GM12891 (cell line): Measurements from ENCODE around the gene ULBP3. TPM values are rescaled to one million over a fixed set of nuclear protein-coding genes. Genes with fewer than 3 reads are reported as not detected.

Experiments used
- DNase-seq: peaks from one replicate; pipeline ENCODE4 v3.0.0; 2011; ENCODE audit warnings: low spot score; ENCODE audit not compliant: insufficient read length
- FAIRE-seq: peaks from 2 replicates; lab custom pipeline; 2011; peaks lifted over from hg19 to GRCh38; lab: Jason Lieb, UNC
- PAX5 ChIP-seq: IDR thresholded peaks from 2 replicates; pipeline ENCODE4 v1.6.1; 2011; ENCODE audit warnings: low read length, moderate library complexity, mild to moderate bottlenecking; ENCODE audit not compliant: insufficient read depth, severe bottlenecking
- POLR2A ChIP-seq: IDR thresholded peaks from 2 replicates; pipeline ENCODE4 v1.6.1; 2011; ENCODE audit warnings: low read depth, low read length, control low read depth
- POLR2AphosphoS5 ChIP-seq: IDR thresholded peaks from 2 replicates; pipeline ENCODE4 v1.6.1; 2011; ENCODE audit warnings: low read depth, low read length, control low read depth
- POU2F2 ChIP-seq: IDR thresholded peaks from 2 replicates; pipeline ENCODE4 v1.6.1; 2011; ENCODE audit warnings: low read depth, mild to moderate bottlenecking, control low read depth, low read length, moderate library complexity
- SPI1 ChIP-seq: IDR thresholded peaks from 2 replicates; pipeline ENCODE4 v1.6.1; 2011; ENCODE audit warnings: low read depth, low read length, control low read depth
- TAF1 ChIP-seq: IDR thresholded peaks from 2 replicates; pipeline ENCODE4 v1.6.1; 2011; ENCODE audit warnings: low read depth, low read length, control low read depth
- polyA plus RNA-seq: library from polyadenylated mRNA; unstranded; fragments of >200 nt; gene quantifications from one replicate; pipeline ENCODE4 v1.2.1, GENCODE V29; 2012; ENCODE audit warnings: low read depth, missing spikeins, inconsistent platforms; ENCODE audit not compliant: missing spikeins

ULBP3 gene
- not detected for polyA plus RNA-seq

- peak; percentile 73 for DNase-seq
- FAIRE-seq = no peak
These were observed at the start of gene ULBP3 for GRCh38 chr6:150068720-150069648. Gene ULBP3 (minus strand): TSS chr6:150069121. CDS start chr6:150069066, 55 bp downstream.

GRCh38 chr6:150118627-150119026, 49.7 kb upstream of the ULBP3 start:
- no peak for TF ChIP-seq POLR2AphosphoS5
- no peak for TF ChIP-seq PAX5
- TF ChIP-seq POLR2A = no peak
- no peak for TF ChIP-seq TAF1
- no peak for TF ChIP-seq SPI1
- no peak for TF ChIP-seq POU2F2
- FAIRE-seq (no peak), DNase-seq (no peak)

More at GRCh38 chr6:150068720-150069648, at the start of gene ULBP3:
- TF ChIP-seq POLR2A = no peak
- TF ChIP-seq PAX5 = no peak
- no peak for TF ChIP-seq POU2F2
- TF ChIP-seq SPI1 = no peak
- TF ChIP-seq POLR2AphosphoS5 = no peak
- TF ChIP-seq TAF1 = no peak

GRCh38 chr6:150118203-150118602, 49.3 kb upstream of the ULBP3 start:
- DNase-seq (no peak), FAIRE-seq (no peak)
- TF ChIP-seq POLR2A (no peak), TAF1 (no peak), PAX5 (no peak), SPI1 (no peak), POU2F2 (no peak), POLR2AphosphoS5 (no peak)

GRCh38 chr6:150116200-150116800, 47.4 kb upstream of the ULBP3 start:
- FAIRE-seq (no peak), DNase-seq (no peak)
- TF ChIP-seq PAX5 (no peak), TAF1 (no peak), POLR2A (no peak), POU2F2 (no peak), POLR2AphosphoS5 (no peak), SPI1 (no peak)

GRCh38 chr6:150115769-150116168, 46.8 kb upstream of the ULBP3 start:
- DNase-seq (no peak), FAIRE-seq (no peak)
- no peak for TF ChIP-seq TAF1
- TF ChIP-seq POU2F2 = no peak
- no peak for TF ChIP-seq POLR2AphosphoS5
- TF ChIP-seq SPI1 = no peak
- TF ChIP-seq PAX5 = no peak
- no peak for TF ChIP-seq POLR2A

GRCh38 chr6:150112233-150112632, 43.3 kb upstream of the ULBP3 start:
- no peak for TF ChIP-seq TAF1
- no peak for TF ChIP-seq POLR2AphosphoS5
- TF ChIP-seq POLR2A = no peak
- TF ChIP-seq PAX5 = no peak
- TF ChIP-seq SPI1 = no peak
- TF ChIP-seq POU2F2 = no peak
- FAIRE-seq = no peak
- no peak for DNase-seq

GRCh38 chr6:150102750-150103270, 33.9 kb upstream of the ULBP3 start:
- no peak for TF ChIP-seq POU2F2
- TF ChIP-seq PAX5 = no peak
- no peak for TF ChIP-seq POLR2AphosphoS5
- no peak for TF ChIP-seq POLR2A
- TF ChIP-seq TAF1 = no peak
- TF ChIP-seq SPI1 = no peak
- FAIRE-seq (no peak), DNase-seq (no peak)

- TF ChIP-seq POLR2A = no peak
- no peak for TF ChIP-seq TAF1
- no peak for TF ChIP-seq SPI1
- TF ChIP-seq POU2F2 = no peak
- TF ChIP-seq PAX5 = no peak
- no peak for TF ChIP-seq POLR2AphosphoS5
- FAIRE-seq (no peak), DNase-seq (no peak)
These were observed 31.8 kb upstream of the ULBP3 start for GRCh38 chr6:150100745-150101144.

- DNase-seq (no peak), FAIRE-seq (no peak)
- TF ChIP-seq POLR2A = no peak
- TF ChIP-seq POU2F2 = no peak
- no peak for TF ChIP-seq TAF1
- TF ChIP-seq POLR2AphosphoS5 = no peak
- TF ChIP-seq PAX5 = no peak
- no peak for TF ChIP-seq SPI1
These were observed 31.0 kb upstream of the ULBP3 start for GRCh38 chr6:150099953-150100352.
